Uterus (tissue), 2 donors: ENCODE measurements around the gene TRIM61.

Experiments
- POLR2A ChIP-seq, 2 donors: fragments of 450-650 bp; IDR thresholded peaks; one replicate each; pipeline ENCODE4 v1.6.1; 2016; ENCODE audit warnings: antibody characterized with exemption in 2 of 2, mild to moderate bottlenecking in 1 of 2, moderate library complexity in 1 of 2
- TF ChIP-seq, protein P1 (sequence below), 4 experiments: fragments of 200-600 bp in 2 of 4; fragments of 450-650 bp in 2 of 4; sonication (generic) in 2 of 4; IDR thresholded peaks; one replicate each; pipeline ENCODE4 v1.5.1; 2016 to 2019; ENCODE audit warnings: antibody characterized with exemption in 4 of 4, mild to moderate bottlenecking in 2 of 4, moderate library complexity in 1 of 4

DNA sequence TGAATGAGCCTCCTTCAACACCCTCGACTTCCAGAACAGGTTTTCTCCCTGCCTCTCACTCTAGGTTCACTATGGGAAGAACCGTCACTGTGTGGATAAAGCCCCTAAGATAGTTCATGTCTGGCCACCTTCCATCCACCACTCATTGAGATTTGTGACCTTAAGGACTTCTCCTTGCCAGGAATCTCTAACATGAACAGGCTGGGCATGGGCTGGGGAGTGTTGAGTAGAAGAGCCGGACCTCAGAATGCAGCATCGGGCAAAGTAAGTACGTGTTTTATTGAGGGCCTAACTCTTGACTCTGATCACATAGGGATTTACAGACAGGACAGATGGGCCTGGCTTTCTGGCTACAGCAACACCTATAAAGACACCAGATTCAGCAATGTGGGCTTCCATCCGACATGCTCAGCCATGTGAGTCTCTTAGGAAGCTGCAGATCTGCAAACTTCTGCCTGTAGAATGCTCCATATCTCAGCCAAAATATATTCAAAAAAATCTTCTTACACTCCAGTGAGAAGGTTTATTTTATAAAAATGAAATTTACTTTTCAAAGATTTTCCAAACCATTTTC, 28.0 kb upstream of the TRIM61 start:
- no peak for TF ChIP-seq POLR2A (IDR thresholded peaks at IDR 0.05)
- TF ChIP-seq, protein P1, sequence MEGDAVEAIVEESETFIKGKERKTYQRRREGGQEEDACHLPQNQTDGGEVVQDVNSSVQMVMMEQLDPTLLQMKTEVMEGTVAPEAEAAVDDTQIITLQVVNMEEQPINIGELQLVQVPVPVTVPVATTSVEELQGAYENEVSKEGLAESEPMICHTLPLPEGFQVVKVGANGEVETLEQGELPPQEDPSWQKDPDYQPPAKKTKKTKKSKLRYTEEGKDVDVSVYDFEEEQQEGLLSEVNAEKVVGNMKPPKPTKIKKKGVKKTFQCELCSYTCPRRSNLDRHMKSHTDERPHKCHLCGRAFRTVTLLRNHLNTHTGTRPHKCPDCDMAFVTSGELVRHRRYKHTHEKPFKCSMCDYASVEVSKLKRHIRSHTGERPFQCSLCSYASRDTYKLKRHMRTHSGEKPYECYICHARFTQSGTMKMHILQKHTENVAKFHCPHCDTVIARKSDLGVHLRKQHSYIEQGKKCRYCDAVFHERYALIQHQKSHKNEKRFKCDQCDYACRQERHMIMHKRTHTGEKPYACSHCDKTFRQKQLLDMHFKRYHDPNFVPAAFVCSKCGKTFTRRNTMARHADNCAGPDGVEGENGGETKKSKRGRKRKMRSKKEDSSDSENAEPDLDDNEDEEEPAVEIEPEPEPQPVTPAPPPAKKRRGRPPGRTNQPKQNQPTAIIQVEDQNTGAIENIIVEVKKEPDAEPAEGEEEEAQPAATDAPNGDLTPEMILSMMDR (IDR thresholded peaks at IDR 0.05): no peak
